GM18511 (cell line): ENCODE measurements around the gene PPP1R2B.

ENCODE experiments used
- ATAC-seq: cut with Tn5 transposase; IDR thresholded peaks from one replicate; pipeline ENCODE4 v1.9.1; 2021; ENCODE audit warnings: mild to moderate bottlenecking, moderate library complexity; ENCODE audit not compliant: unreplicated experiment

The PPP1R2B gene

DNA sequence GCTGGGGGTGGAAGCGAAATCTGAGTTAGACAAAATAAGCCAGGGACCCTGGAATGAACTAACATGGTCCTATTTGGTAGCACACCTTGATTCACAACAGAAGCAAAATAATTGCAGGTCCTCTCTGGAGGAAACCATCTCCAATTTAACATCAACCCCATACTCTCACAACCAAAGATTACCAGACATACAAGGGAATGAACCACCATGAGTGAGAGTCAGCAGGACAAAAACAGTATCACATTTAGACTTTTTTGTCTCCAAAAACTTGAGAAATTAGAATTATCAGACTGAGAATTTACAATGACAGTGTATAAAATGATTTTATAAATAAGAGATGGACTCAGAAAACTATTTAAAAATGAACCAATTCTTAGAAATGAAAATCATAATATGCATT lies 21.1 kb downstream of the PPP1R2B start:
- no peak for ATAC-seq

DNA sequence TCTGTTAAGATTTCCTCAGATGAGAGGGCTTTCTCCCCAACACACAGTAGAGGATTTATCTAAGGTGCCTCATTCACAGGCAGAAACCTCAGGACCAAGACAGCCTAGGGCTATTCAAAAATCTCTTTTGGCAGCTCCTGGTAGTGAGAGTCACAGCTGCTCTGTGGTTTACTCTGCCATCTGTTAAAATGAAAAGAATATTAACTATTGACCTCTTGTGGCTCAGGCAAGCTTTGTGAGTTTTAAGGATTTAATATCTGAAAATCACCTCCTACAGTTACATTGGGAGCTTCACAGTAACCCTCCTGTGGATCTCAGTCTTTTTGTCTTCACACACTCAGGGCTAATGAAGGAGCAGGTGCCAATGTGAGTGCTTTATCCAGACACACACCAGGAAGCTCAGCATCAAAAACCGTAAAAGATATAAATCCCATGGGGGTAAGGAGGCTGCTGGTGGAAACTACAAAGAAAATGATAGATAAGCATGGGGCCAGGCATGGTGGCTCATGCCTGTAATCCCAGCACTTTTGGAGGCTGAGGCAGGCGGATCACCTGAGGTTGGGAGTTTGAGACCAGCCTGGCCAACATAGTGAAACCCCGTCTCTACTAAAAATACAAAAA lies 29.7 kb downstream of the PPP1R2B start:
- peak; percentile 90 for ATAC-seq

DNA sequence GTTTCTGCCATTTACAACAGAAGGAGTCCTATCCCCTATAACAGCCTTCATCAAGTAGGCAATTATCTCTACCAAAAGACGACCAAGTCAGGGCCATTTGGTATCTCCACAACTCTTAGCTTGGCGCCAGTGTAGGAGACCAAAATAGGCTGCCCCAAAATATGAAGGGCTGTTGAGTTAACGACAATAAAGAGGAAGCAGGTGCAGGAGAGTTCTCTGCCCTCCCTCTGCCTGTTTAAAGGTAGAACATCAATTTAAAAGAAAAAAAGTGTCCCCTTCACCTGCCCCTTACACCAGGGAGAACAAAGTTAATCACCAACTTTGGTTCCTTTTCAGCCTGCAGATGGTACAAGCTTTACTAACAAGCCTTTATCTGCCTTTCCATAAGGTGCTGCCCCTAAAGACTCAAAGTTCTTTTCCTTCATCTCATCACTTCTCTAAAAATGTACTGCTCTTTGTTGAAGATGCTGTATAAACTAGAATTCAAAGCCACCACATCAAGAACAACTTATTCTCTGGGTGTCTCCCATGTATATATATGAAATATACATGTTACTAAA lies 33.3 kb downstream of the PPP1R2B start:
- peak; percentile 34 for ATAC-seq

DNA sequence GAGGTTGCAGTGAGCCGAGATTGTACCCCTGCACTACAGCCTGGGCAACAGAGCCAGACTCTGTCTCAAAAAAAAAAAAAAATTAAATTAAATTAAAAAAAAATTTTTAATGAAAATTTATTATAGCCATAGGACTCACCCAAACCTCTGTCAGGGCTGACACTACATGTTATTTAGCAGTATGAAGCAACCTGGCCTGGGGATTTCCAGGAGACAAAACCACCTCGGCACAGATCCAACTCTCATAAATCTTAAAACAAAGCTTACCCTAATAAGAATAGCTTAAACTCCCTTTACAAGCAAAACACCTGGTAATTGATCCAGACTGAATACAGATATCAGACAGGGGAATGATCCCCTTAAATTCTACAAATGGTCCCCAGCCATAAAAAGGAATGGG lies 38.4 kb downstream of the PPP1R2B start:
- ATAC-seq = no peak

DNA sequence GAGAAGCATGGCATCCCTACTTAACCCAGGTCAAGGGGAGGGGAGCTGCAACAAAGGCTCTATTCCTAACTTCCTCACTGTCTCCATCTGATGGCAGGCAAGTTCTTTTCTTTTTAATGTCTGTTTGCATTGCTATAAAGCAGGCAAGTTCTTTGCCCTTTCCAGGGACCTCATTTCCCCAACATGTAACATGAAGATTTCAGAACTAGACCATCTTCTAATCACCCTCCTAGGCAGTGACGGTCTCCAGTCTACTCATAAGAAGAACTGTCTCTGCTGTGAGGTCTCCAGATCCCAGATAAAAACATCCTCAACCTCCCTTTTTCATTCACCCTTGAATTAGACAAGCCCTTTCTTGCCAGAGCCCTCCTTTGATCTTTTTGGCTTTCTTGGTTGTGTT lies 42.1 kb downstream of the PPP1R2B start:
- ATAC-seq = no peak

DNA sequence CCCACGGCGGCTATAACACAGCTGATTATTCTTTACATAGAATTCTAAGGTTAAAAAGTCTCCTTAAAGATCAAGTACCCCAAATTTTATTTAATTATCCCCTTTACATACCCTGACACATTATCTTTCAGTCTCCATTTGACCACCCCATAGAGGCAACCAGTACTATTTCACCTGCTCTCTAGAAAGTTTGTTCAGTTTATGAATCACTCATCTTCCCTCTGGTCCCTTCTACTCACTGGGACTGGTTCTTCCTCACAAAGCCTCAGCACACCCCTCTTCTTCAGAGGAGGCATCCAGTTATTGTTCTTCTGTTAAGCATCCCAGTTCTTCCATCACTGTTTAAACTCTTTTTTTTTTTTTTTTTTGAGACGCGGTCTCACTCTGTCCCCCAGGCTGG lies 42.8 kb downstream of the PPP1R2B start:
- ATAC-seq = no peak

DNA sequence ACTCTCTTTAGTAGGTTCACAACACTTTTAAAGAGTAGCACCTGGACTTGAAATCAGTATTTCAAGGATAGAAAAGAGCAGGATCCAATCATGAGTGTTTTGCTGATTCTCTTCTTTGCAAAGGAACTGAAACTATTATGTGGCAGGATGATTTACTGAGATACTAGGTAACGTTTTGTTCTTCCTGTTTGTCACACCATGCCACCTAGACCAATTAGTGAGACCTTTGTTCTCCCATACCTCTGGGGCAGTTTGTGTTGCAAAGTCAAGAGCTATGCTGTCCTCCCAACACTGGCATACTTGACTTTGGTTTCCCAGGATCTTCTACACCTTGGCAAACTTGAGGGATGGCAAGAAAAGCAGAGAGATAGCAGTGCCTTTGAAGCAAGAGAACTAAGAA lies 43.4 kb downstream of the PPP1R2B start:
- peak; percentile 89 for ATAC-seq

DNA sequence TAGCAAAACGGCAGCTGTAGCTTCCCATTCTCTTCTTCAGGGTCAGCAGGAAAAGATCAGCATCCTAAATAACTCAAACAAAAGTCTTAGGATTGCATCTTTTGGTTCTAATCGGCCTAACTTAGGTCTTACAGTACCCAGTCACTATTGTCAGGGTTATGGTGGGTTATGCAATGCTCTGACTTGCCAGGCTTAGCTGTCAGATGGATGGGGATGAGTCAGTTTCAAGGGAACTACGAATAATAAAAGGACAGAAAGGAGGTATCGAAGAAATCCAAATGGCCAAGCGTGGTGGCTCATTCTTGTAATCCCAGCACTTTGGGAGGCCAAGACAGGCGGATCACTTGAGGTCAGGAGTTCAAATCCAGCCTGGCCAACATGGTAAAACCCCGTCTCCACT lies 46.5 kb downstream of the PPP1R2B start:
- ATAC-seq = no peak
